Activated CD8-positive, alpha-beta memory T cell treated with anti-CD3 and anti-CD28 coated beads, Interleukin-2, amount 50 U/mL, for 1 hour (primary cell): ENCODE results near the gene INTS1.
"Not testable (repeated sequence)": the region's sequence is repeated elsewhere in the genome, so short reads cannot be mapped to it uniquely, and the experiment has no call there.

Source experiments
- DNase-seq: peaks from one replicate; pipeline ENCODE4 v3.0.0-alpha.2; 2020; ENCODE audit errors: extremely low read depth

Gene INTS1

DNA sequence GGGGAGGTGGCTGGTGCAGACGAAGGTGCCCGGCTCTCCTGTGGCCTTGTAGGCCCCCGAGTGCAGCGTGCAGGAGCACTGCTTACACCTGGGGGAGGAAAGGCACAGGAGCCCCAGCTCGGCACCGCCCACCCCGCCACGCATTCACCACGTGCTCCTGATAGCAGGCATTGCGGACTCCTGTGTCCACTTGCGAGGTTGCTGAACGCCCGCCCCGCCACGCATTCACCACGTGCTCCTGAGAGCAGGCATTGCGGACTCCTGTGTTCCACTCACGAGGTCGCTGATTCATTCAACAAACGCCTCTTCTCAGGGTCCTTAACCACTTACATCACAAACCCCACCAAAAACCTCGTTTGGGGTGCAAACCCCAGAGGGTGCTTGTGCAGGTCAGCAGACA, 58.8 kb downstream of the INTS1 start:
- DNase-seq, result no peak

GRCh38 chr7:1444925-1445322, 59.3 kb downstream of the INTS1 start:
- no peak for DNase-seq

GRCh38 chr7:1444214-1444924, 59.8 kb downstream of the INTS1 start:
- no peak for DNase-seq

GRCh38 chr7:1443587-1444200, 60.5 kb downstream of the INTS1 start:
- not testable (repeated sequence) for DNase-seq

GRCh38 chr7:1442355-1443124, 61.6 kb downstream of the INTS1 start:
- DNase-seq, result no peak

DNA sequence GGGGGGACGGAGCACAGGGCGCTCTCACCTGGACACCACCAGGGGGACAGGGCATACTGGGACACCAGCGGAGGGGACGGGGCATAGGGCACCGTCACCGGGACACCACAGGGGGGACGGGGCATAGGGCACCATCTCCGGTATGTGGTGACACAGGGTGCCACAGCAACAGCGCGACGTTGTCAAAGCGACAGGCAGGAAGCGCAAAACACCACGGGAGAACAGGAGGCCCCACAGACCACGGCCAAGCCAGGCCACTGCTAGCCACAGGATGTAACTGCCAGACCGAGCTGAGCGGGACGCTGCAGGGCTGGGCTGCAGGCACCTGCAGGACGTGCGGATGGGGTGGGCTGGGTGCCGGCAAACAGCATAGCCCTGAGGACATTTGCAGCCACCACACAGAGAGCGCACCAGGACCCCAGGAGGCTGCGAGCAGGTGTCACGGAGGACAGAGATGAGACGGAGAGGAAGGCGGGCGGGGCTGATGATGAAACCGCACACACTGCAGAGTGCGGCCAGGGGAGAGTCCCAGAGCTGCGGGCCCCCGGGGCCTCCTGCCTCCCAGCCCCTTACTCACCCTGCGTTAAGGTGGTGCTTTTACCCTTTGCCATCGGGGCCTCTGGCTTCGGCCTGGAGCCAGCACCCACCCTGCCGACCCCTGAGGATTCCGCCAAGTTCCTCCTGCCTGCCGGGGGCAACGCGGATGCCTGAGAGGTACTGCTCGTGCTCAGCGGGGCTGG, 62.4 kb downstream of the INTS1 start:
- DNase-seq, result no peak

GRCh38 chr7:1440620-1441019, 63.6 kb downstream of the INTS1 start:
- DNase-seq, result no peak

- no peak for DNase-seq
These were observed 64.5 kb downstream of the INTS1 start for GRCh38 chr7:1439373-1440363.

- DNase-seq, result no peak
These were observed 65.4 kb downstream of the INTS1 start for GRCh38 chr7:1438821-1439220.

DNA sequence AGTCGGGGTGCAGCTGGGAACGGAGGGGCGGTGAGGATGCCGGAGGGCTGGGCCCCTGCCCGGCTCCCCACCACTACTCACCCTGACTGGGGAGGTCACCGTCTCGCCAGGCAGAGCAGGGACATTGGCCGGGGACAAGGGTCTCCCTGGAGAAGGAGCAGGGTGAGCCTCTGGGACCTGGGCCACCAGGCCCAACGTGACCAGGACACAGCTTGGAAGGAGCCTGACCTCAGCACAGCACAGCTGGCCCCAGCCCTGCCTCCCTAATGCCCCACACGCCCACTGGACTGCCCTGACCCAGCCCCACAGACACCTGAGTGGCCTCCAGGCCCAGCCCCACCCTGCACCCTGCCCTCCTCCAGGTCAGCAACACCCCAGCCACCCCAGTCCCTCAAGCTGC, 66.0 kb downstream of the INTS1 start:
- no peak for DNase-seq

- no peak for DNase-seq
These were observed 66.9 kb downstream of the INTS1 start for GRCh38 chr7:1437155-1437880.

GRCh38 chr7:1436608-1437007, 67.6 kb downstream of the INTS1 start:
- DNase-seq, result no peak

DNA sequence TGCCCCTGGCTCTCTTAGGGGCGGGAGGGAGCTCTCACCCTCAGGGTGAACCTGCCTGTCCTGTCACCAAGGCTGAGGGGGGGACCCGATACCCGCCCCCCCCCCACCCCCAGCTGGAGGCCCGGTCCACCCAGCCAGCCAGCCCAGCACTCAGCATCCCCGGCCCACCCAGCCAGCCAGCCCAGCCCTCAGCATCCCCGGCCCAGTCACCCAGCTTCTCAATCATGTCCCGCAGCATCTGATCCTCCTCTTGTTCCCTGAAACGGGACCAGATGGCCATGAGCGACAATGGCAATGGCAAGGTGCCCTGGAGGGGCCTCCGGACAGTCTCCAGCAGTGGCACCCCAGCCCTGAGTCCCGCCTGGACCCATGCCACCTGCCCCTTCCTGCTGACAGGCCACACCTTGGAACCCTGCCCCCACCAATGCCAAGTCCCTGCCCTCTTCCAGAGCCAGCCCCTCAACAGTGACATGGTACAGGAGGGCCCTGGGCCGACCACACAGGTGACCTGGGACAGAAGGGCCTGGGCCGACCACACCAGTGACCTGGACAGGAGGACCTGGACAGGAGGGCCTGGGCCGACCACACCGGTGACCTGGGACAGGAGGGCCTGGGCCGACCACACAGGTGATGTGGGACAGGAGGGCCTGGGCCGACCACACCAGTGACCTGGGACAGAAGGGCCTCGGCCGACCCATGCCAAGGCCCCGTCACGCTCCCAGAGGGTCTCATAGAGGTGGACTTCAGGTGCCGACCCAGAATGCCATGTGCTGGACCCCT, 69.1 kb downstream of the INTS1 start:
- DNase-seq, result no peak

GRCh38 chr7:1434165-1434718, 69.9 kb downstream of the INTS1 start:
- no peak for DNase-seq

DNA sequence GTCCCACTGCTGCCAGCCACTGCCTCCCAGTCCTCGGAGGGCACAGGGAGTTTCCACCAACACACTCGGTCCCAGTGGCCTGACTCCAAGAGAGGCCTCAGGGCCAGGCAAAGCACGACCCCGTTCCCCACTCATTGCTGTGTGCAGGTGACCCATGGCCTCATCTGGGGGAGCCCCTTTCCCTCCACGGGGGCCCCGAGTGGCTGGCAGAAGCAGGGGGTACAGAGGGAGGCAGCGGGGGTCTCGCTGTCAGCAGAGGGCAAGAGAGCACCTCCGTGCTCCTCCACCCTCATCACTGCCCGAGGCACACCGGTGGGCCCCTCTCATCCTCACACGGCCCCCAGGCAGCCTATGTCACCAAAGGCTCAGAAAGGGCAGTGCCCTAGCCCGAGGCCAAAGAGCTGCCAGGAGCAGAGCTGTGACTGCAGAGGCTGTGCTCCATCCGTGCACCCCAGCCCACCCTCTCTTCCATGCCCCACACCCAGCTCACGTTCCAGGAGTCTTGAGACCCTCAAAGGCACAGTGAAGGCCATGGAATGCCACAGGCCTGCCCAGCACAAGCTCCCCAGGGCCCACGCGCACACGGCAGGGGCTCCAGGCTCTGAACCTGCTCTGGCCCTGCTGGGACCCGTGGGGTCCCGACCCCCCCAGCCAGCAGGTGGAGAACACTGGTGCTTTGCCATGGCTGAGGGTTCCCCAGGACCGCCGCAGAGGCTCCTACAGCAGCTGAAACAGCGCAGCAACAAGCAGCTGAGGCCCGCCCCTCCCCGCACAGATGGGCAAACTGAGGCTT, 70.9 kb downstream of the INTS1 start:
- no peak for DNase-seq

- DNase-seq, result peak; percentile 36
These were observed 71.6 kb downstream of the INTS1 start for GRCh38 chr7:1432411-1433082.

DNA sequence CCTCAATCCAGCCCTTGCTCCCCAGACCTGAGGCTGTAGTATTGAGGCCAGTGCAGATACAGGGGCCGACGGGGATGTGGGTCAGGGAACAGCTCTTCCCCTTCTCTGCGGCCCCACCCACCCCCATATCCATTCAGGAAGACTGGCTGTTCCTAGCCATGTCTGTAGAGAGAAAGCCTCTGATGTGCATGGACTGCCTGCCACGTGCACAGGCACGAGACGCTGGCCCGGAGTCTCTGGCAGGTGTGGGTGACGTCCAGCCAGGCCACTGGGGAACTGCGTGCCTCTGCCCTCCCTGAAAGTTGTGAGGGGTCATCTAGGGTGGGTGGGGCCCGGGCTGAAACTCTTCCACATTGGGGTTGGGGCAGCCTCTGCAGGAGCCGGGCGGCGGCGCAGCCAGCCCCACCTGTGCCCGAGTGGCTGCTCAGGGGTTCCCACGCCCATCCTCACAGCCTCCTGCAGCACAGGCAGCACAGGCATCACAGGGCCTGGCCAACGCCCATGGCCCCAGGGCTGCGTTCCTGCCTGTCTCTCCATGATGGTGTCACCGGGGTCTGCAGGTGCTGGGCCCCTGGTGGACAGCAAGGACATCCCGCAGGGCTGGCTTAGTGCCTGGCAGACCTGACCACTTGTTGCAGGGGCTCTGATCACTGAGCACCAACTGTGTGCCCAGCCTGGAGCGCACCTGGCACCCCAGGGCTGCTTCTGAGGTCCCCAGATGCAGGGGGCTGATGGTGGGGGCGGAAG, 72.4 kb downstream of the INTS1 start:
- DNase-seq, result no peak
